Colon (tissue), 2 donors: Measurements from ENCODE around the gene DIS3.
A peak's percentile ranks its signal among the peaks of the same experiment; 100 is the strongest.
"Not testable (repeated sequence)": the region's sequence is repeated elsewhere in the genome, so short reads cannot be mapped to it uniquely, and the experiment has no call there.

Source experiments
- FAIRE-seq: peaks from 2 replicates; lab custom pipeline; 2012; peaks lifted over from hg19 to GRCh38; lab: Jason Lieb, UNC
- donor health status: control.
- donor health status: control.

Gene DIS3, protein sequence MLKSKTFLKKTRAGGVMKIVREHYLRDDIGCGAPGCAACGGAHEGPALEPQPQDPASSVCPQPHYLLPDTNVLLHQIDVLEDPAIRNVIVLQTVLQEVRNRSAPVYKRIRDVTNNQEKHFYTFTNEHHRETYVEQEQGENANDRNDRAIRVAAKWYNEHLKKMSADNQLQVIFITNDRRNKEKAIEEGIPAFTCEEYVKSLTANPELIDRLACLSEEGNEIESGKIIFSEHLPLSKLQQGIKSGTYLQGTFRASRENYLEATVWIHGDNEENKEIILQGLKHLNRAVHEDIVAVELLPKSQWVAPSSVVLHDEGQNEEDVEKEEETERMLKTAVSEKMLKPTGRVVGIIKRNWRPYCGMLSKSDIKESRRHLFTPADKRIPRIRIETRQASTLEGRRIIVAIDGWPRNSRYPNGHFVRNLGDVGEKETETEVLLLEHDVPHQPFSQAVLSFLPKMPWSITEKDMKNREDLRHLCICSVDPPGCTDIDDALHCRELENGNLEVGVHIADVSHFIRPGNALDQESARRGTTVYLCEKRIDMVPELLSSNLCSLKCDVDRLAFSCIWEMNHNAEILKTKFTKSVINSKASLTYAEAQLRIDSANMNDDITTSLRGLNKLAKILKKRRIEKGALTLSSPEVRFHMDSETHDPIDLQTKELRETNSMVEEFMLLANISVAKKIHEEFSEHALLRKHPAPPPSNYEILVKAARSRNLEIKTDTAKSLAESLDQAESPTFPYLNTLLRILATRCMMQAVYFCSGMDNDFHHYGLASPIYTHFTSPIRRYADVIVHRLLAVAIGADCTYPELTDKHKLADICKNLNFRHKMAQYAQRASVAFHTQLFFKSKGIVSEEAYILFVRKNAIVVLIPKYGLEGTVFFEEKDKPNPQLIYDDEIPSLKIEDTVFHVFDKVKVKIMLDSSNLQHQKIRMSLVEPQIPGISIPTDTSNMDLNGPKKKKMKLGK

DNA sequence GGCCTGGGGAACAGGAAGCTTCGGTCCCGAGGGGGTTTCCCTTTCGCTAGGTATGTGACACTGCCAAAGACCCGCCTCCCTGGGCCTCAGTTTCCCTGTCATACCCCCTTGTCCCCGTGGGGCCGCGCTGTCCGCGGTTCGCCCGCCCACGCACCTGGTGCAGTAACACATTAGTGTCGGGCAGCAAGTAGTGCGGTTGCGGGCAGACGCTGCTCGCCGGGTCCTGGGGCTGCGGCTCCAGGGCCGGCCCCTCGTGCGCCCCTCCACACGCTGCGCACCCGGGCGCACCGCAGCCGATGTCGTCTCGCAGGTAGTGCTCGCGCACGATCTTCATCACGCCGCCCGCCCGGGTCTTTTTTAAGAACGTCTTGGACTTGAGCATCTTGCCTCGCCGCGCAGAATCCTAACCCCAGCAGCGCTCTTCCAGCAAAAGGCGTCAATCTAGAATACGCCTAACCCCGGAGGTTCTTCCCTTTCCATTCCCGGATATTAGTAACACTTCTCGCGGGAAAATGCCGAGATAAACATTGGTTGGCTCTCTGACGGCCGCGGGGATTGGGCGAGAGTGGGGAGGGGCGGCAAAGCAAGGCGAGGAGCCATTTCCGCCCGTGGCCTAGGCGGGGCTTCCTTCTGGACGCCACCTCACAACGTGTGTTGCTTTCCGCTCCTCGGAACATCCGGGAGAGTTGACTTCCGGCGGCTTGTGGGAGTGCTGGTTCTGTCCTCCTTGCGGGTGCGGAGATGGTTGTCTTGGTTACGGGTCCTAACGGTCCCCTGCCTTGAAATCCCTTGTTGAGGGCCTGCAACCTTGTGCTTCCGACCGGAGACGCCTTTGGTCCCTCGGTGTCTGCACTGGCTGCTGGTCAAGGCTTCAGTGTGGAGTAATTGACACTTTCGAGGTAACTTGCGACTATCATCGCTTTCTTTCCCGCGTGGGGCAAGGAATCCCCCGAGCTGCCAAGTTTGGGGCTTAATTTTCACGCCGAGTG is at the start of gene DIS3, which contains the start of gene PIBF1:
DIS3 (minus strand) TSS at position 450 of the 989 bp plus-strand sequence; CDS start at position 382, 68 bp downstream.
PIBF1 (plus strand) TSS at position 683 of the 989 bp plus-strand sequence. CDS start 1,337 bp downstream, outside the sequence.
- FAIRE-seq: peak; percentile 90

DNA sequence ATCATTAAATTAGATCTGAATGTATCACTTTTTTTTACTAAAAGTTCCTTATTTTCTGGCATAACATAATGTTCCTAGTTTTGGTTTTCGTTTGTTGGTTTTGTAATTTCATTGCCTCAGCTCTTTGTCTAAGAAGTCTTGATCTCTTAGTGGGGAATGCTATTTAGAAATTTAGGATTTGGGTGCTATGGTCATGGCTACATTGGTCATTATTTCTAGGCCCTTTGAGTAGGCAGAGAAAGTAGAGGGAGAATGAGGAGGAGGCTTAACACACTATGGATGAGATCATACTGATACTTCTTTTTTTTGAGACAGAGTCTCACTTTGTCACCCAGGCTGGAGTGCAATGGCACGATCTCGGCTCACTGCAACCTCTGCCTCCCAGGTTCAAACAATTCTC is 42.0 kb upstream of the DIS3 start:
- FAIRE-seq: peak; percentile 18

DNA sequence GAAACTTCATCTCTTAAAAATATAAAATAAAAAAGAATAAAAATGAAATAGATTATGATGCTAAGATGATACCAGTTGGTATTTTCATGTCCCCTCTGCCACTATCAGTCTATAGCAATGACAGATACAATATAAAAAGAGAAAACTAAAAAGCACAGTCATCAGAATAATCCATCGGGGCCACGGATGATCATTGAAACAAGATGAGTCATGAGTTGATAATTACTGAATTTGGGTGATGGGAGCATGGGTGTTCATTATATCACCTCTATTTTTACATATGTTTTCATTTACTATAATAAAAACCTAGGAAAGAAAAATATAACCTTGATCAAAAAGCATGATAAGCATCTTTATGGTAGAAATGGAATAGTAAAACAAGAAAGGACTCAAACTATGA is 41.4 kb upstream of the DIS3 start:
- FAIRE-seq: no peak

DNA sequence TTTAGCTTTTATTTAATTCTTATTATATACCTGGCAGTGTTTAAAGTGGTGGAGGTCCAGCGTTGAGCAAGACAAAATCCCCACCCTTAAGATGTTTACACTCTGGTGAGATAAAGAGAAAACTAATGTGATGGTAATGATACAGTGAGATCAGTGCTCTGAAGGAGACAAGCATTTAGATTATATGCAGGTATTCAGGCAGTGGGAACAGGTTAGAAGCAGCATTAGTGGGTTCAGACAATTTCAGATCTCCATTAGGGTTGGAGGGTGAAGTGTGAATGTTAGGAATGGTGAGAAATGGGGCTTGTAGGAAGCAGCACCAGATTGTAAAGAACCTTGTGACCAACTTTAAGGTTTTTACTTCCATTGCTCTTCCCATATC is 39.2 kb upstream of the DIS3 start:
- FAIRE-seq: no peak

DNA sequence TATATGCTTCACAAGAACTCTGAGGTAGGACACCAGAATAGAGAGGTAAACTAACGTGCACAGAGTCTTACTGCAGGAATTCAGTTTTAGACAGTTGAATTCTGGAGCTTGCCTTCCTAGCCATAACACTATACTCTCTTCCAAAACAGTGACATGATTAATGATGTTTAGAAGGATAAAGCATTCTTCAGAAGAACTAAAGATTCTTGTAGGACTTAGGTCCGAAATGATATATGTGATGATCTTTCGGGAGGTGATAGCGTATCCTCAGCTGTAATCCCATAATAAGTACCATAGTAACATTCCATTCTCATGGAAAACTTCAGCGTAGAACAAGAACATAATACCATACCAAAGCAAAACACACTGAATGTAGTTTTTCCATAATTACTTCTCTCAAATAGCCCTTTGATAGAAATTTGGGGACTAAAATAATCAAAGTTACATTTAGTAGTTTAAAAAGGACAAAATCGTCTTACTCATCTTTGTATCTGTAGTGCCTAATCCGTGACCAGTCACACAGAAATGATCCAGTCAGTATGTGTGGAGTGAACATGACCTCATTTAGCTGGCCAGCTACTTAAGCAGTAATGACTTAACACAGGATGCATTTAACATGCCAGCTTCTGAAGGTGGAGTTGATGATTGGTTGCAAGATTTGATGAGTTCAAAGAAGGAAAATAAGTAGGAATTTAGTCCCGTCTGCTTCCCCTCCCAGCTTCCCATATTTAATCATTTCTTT is 38.6 kb upstream of the DIS3 start:
- FAIRE-seq: no peak

DNA sequence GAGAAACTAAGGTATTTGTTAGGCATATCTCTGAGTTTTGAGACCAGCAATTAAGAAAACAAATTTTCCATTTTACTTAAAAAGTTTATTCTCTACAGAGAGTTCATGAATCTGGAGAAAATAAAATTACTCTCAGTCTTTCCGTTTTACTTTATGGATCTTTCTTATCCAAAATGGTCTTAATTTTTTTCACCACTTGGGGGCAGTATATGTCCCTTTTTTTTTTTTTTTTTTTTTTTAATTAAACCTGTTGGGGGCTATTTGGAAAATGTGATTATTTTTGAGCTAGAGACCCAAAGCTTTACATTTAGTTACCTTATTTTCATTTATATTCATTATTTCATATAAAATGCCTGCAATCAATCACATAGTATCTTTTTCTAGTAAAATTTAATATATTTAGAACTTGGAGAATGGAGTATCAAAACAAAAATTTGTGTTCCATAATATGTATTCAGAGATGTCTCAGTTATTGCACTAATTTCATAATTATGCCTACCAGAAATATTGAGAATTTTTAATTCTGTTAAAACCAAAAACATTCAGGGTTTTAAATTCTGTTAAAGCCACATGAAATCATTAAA is 27.3 kb upstream of the DIS3 start:
- FAIRE-seq: peak; percentile 96

DNA sequence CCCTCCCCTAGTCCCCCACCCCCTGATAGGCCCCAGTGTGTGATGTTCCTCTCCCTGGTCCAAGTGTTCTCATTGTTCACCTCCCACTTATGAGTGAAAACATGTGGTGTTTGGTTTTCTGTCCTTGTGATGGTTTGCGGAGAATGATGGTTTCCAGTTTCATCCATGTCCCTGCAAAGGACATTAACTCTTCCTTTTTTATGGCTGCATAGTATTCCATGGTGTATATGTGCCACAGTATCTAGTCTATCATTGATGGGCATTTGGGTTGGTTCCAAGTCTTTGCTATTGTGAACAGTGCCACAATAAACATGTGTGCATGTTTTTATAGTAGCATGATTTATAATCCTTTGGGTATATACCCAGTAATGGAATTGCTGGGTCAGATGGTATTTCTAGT is 24.8 kb upstream of the DIS3 start:
- not testable (repeated sequence) for FAIRE-seq

DNA sequence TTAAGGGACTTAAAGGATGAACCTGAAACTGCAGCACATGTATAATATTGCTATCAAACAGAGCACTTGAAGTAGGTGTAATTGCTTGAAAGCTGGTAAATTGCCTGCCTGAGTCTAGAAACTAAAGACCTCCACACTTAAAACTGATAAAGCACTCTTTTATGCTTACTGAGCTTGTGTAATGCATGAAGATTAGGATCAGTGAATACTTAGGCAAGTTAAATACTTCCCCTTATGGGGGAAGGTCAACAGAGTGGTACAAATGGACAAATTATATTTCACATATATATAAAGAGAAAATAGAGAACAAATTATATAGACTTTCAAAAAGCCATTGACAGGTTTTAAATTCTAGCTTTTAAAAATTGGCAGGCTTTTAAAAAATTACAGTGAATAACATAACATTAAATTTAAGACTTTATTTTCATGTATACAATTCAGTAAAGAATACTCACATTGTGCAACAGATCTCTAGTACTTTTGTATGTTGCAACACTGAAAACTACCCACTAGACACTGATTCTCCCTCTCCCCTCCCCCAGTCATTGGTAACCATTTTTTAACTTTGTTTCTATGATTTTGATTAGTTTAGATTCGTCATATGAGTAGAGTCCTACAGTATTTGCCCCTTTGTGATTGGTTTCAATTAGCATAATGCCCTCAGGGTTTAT is 24.1 kb upstream of the DIS3 start:
- FAIRE-seq: no peak

DNA sequence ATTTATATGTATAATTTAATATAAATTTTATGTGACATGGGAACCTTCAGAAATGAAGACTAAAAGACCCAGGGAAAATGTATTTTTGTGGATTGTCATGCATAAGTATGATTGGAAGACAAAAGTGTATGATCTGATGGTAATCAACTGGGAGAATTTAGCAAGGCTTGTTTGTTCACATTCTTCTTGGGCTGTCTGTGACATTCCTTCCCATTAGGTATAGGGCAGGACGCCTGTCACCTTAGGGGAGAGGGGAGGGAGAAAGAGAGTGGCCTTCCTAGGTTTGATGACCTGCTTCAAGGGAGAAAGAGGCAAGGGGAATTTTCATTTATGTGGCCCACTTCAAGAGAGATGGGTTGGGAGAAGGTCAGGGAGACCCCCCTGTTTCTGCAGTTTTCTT is 22.6 kb upstream of the DIS3 start:
- no peak for FAIRE-seq

DNA sequence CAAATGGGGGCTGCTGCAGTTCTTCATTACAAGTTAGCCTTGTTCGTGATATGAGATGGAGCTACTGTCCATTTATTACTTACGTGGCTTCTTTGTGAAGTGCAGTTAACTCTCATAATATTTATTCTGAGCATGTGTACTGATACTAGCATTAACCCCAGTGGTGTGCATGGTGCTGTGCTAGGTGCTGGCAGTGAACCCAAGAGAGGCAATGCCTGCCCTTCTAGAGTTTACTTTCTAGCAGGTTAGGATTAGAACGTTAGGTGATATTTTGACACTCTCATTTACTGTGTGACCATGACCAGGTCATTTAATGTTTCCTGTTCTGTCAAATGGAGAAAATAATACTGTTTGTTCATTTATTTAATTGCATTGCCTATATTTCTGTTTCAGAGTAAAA is 17.1 kb upstream of the DIS3 start:
- FAIRE-seq: no peak

DNA sequence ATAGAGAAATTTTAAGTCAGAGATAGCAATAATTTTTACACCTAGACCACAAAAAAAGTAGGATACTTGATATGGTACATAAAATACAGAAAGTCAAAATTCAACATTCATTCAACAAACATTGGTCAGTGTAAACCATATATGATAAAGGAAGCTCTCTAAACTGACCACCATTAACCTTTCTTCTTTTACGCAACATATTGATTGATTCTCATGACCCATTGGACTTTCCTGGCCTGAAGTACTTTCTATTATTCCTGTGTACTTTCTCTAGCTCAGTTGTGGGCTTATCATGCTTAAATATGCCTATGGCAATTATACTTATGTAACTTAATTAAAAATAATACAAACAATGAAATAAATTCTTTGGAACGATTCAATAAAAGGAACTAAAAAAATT is 10.9 kb upstream of the DIS3 start:
- no peak for FAIRE-seq

DNA sequence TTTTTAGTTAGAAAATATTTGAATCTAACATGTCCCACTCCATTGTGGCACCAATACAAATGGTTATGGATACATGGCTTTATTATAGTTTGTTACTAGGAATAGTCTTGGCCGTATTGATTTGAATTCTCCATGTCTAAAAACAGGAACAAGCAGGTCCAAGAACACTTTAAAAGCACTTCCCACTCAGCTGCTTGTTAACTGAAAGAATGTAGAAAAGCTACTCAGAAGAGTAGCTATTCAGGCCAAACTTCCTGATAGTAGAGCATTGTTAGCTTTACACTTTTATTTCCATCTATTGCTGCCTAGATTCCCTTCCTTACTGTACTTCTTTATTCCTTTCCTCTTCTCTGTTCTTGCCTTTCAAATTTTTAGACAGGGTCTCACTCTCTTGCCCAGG is 7.1 kb upstream of the DIS3 start:
- FAIRE-seq: no peak

DNA sequence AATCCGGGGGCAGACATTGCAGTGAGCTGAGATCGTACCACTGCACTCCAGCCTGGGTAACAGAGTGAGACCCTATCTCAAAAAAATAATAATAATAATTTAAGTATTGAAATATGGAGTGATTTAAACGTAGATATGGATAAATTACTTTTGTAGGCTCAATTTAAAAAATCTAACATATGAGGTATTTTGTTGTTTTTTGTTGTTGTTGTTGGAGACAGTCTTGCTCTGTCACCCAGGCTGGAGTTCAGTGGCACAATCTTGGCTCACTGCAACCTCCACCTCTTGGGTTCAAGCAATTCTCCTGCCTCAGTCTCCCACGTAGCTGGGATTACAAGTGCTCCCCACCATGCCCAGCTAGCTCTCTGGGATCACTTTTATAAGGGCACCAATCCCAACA is 3.0 kb upstream of the DIS3 start:
- not testable (repeated sequence) for FAIRE-seq

DNA sequence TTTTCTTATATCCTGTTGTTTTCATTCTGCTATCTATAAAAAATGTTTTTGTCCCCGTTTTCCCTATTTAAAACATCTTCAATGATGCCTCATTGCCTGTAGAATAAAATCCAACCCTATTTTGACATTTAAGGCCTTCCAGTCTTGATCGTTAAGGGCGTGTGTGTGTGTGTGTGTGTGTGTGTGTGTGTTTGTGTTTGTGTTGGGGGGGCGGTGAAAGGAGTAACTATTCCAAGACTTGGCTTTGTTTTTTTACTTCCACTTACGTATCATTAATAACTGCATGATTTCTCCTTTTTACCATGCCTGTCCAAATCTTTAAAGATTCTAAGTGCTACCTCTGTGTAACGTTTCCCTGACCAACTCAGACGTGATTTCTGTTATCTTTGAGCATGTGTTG is 1.0 kb upstream of the DIS3 start:
- FAIRE-seq: no peak

DNA sequence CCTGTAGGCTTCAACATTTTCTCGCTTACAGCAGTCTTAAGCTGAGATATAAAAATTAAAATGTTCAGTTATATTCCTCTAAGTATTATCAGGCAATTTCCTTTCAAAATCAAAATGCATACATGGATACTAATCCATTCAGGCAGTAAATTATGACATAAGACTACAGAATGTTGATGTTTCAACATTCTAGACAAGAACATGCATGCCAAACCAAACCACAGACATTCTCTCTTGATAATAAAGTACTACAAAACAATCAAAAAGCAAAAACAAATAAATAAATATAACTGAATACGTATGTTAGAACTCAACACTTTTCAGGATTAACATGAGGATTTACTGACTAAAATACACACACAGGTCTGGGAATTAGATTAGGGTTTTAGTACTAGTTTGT is 7.7 kb downstream of the DIS3 start:
- FAIRE-seq: peak; percentile 69

DNA sequence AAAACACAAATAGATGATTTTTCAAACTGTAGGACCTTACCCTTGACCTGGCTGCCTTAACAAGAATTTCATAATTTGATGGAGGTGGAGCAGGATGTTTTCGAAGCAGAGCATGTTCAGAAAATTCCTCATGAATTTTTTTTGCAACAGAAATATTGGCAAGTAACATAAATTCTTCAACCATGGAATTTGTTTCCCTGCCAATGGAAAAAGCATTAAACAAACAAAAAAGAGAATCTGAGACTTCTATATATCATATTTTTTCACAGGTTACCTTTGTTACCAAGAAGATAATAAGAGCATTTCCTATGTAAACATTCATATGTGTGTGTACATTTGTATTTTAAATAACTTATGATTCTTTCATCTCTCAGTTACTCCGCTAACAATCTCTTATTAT is 18.3 kb downstream of the DIS3 start:
- no peak for FAIRE-seq

DNA sequence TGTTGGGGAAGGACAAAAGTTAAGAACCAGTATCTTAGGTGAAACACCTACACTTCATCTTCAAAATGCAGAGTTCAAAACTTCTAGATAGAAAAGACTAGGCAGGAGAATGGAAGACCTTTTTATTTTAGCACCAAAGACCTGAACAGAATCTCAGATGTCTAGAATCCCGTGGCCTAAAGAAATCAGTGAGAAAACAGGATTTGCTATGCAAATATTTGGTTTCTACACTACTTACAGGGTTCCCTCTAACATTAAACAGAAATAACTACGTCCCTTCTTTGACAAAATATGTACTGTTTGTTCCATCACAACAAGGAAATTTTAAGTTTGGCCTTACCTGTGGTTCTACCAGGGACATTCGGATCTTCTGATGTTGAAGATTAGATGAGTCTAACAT is 21.5 kb downstream of the DIS3 start:
- no peak for FAIRE-seq

DNA sequence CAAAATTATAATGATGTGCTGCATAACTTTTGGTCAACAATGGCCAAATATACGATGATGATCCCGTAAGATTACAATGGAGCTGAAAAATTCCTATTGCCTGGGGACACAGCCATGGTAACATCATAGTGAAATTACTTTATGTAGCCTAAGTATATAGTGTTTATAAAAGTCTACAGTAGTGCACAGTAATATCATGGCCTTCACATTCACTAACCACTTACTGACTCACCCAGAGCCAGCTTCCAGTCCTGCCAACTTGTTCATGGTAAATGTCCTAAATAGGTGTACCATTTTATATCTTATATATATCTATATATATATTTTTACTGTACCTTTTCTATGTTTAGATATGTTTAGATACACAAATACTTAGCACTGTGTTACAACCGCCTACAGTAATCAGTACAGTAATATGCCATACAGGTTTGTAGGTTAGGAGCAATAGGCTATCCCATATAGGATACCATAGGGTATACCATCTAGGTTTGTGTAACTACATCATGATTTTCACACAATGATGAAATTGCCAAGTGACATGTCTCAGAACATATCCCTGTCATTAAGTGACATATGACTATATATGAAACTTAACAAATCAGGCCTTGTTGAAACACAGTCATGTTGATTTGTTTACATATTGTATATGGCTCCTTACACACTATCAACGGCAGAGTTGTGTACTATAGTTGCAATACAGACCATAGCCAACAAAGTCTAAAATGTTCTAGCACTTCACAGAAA is 23.7 kb downstream of the DIS3 start:
- FAIRE-seq: no peak

DNA sequence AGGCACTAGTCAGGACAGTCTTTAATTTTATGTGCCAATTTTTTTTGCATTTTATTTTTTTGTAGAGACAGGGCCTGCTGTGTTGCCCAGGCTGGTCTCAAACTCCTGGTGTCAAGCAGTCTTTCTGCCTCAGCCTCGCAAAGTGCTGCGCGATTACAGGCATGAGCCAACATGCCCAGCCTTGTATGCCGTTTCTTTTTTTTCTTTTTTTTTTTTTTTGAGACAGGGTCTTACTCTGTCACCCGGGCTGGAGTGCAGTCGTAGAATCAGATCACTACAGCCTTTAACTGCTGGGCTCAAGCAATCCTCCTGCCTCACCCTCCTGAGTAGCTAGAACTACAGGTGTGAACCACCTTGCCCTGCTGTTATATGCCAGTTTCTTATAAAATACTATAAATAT is 27.6 kb downstream of the DIS3 start:
- FAIRE-seq: no peak
